GM04503 (cell line): ENCODE data around the gene CPT1B.
A peak's percentile ranks its signal among the peaks of the same experiment; 100 is the strongest.

ENCODE experiments used
- DNase-seq: peaks from one replicate; pipeline ENCODE4 v3.0.0-alpha.2; 2012; ENCODE audit warnings: low read depth

Gene CPT1B

DNA sequence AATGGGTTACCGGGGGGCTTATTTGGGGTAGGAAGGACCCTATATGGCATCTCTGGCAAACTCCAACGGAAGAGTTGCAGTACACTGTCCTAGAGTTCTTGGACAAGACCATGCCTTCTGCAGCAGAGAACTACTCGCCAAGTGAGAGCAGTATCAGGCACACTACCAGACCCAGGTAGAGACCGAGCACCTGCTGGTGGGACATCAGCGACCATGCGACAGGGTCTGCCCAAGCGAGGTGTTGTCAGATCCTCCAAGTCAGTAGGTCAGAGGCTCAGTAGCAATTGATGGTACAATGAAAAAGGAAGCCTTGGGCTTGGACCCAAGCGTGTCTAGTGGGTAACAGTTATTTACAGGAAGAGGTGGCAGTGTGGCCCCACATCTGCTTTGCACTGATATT is 7.6 kb upstream of the CPT1B start:
- no peak for DNase-seq

DNA sequence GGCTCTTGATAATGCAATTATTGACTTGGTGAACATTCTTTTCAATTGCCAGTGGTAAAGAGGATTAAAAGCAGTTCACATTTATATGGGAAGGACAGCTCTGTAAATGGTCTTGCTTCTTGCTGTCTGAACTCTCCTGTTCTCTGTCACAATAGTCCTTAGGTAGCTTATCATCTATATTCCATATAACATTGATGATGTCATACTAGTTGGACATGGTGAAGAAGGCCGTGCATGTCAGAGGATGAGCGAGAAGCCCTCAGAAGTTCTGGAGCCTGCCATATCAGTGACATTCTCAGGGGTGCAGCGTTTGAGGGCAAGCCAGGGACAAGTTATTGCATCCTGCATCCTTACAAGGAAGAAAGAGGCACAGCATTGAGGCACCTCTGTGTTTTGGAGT is 7.0 kb upstream of the CPT1B start:
- no peak for DNase-seq

DNA sequence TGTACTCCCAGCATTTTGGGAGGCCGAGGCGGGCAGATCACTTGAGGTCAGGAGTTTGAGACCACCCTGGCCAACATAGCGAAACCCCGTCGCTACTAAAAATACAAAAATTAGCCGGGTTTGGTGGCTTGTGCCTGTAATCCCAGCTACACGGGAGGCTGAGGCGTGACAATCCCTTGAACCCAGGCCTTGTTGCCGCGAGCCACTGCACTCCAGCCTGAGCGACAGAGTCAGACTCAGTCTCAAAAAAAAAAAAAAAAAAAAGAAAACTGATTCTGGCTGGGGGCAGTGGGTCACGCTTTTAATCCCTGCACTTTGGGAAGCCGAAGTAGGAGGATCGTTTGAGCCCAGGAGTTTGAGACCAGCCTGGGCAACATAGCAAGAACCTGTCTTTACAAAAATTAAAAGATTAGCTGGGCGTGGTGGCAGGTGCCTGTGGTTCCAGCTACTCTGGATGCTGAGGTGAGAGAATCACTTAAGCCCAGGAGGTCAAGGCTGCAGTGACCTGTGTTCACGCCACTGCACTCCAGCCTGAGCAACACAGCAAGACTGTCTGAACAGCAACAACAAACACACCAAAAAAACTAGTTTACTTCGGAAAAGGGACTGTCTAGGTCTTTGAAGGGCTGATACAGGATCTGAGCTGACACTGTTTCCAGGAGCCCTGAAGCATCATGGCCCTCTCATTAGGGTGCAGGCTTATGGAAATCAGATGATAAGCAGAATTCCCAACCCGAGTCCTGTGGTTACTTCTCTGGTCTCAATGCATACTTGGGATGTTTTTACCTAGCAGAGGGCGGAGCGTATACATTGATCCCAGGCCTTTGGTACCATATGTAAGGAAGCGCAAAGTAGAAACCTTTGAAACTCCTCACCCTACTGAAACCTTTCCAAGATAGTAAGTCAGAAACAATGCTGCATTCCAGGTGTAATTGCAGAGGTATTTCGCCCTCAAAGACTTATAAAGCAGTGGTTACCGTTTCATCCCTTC is 6.2 kb upstream of the CPT1B start:
- no peak for DNase-seq

DNA sequence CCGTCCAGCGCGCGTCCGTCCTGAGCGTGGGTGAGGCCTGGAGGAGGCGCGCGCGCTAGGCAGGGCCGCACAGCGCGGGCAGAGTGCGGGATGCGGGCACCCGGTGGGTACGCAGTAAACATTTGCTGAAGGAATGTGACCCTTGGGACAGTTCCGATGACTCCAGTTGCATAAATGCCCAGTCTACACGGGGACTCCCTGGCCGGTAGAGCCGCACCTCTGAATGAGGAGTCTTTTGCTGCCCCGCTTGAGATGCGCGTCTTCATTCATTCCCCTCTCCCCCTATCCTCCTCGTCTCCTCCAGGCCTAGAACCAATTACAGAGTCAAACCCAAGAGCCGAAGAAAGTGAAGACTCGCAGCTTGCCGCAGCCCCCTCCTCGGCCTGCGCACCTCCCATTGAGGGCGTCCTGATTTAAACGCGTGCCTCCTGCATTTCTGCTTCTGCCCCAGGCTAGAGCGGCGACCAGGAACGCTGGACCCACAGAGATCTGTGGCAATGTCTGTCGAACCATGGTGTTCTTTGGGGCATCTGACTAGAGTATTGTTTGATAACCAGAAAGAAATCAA is 5.2 kb upstream of the CPT1B start:
- DNase-seq = no peak

DNA sequence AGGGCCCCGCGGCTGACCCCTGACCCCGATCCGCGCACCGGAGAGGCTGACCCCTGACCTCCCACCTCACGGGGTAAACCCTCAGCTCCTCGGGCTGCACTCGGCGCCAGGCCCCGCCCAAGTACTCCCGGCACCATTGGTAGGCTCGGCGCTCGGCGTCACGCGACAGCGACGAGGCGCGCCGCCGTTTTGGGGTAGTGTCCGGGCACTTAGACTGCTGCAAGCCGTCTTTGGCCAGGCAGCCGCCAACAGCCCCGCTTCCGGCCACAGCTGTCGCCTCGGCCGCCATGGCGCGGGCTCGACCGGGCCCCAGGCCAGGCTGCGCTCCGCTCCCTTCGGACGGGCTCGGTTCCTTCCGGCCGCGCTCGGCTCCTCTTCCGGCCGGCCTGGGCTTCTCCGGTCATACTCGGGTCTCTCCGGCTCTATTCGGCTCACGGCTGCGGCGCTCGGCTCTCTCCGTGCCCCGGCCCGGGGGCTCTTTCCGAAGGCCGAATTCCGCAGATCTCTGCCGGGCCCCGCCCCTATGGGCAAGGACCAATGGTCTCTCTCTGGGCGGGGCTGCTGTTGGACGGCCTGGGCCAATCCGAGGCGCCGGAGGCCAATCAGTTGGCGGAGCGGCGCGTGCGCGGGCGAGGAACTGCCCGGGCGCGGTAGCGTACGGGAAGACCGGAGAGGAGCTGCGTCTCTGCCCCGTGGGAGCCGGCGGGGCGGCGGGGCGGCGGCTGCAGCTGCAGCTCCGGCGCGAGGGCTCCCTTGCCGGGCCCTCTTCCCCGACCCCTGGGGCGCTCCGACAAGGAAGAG is 4.5 kb upstream of the CPT1B start, which contains the start of gene CHKB:
Gene CHKB (minus strand): TSS at position 357 of the 801 bp plus-strand sequence. CDS start 68 bp downstream, at position 289.
- DNase-seq = peak; percentile 83

DNA sequence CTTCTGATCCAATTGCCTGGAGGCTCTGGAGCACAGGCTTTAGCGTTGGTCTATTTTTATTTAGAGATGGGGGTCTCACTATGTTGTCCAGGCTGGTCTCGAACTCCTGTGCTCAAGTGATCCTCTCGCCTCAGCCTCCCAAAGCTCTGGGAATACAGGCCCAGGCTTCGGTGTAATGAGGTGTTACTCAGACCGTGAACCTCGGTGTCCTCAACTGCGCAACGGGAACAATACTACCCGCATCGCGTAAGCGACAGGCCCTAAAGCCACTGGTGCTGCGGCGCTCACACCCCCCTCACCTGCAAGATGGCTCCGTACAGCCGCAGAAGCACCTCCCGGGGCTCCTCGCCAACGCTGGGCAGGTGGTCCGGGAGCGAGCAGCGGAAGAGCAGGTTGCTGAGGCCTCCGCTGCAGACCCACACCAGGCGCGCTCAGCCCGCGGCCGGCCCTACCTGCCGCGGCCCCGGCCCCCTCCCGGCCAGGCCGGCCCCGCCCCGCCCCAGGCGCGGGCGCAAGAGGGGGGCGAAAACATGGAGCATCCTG is 3.8 kb upstream of the CPT1B start:
- DNase-seq = no peak

DNA sequence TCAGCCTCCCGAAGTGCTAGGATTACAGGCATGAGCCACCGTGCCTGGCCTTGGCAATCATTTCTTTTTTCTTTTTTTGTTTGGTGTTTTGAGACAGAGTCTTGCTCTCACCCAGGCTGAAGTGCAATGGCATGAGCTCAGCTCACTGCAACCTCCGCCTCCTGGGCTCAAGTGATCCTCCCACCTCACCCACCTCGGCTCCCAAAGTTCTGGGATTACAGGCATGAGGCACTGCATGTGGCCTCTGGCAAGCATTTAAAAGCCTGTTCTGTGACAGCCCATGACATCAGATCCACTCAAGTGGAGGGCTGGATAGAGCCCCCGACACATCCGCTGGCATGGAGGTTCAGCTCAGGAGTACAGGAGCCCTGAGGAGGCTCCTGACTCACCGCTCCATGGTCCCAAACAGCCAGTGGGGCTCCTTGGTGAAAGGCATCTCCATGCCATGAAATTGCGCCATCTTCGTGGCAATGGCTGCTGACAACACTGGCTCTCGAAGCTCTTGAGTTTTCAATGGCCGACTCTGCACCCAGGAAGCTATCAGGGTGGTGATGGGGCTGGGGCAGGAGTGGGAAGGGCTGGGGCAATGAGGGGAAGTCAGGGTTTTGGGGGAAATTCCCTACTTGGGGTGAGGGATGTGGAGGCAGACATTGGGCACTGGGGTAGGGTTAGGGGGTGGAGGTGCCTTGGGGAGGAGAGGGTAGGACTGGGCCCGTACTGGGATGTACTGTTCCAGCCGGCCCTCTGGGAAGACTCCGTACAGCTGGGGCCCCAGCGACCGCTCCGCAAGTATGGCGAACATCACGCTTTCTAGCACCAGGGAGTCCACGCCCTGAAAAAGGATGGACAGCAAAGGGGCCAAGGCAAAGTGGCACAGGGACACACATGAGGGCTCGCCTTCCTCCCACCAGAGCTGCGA is 3.1 kb upstream of the CPT1B start:
- DNase-seq = no peak

DNA sequence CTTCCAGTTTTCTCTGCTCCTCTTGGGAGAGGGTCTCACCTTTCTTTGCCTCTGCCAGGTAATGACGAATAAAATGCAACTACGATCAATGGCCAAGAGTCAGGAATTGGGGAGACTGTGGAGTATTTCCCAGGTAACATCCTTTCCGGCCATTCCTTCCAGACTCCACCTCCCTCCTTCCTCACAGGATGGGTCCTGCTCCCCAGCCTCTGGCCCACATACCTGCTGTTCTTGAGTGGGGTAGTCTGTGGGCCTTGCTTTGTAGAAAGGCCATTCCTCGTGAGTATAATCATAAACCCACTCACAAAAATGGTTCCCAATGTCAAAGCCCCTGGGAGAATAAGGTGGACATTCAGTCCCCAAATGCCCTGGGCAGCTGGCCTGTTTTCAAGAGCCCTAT is 1.5 kb upstream of the CPT1B start:
- DNase-seq = no peak

DNA sequence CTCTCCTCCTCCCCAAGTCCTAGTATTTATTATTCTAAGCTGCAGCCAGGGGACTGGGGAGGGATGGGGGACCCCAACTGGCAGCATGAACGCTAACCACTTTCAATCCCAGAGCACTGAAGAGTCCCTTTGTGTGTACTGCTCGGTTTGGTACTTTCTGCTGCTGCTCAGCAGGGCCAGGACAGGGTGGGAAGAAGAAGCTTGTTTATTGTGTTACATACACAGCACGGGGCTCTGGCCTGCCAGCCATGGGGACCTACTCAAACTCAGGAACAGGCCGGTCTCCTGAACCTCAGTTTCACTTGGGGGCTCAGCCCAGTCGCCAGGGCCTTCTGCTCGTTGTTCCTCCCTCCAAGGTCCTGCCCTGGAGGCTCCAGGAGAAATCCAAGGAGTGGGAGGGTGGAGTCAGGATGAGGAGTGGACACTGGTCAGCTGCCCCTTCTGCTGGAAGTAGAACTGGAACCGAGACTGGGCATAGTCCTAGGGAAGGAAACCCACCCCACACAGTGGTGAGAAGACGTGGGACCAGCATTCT is 616 bp upstream of the CPT1B start:
- DNase-seq = no peak

DNA sequence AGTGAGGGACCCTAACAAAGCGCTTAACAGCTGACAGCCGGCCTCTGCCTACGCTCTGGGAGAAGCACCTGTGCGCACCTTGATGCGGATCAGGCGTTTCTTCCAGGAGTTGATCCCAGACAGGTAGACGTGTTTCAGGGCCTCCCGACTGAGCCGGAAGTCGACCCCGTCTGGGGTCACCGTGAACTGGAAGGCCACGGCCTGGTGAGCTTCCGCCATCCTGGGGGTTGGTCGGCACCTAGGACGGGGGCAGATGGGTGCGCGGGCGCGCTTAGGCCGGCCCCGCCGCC is 585 bp downstream of the CPT1B start:
- no peak for DNase-seq

DNA sequence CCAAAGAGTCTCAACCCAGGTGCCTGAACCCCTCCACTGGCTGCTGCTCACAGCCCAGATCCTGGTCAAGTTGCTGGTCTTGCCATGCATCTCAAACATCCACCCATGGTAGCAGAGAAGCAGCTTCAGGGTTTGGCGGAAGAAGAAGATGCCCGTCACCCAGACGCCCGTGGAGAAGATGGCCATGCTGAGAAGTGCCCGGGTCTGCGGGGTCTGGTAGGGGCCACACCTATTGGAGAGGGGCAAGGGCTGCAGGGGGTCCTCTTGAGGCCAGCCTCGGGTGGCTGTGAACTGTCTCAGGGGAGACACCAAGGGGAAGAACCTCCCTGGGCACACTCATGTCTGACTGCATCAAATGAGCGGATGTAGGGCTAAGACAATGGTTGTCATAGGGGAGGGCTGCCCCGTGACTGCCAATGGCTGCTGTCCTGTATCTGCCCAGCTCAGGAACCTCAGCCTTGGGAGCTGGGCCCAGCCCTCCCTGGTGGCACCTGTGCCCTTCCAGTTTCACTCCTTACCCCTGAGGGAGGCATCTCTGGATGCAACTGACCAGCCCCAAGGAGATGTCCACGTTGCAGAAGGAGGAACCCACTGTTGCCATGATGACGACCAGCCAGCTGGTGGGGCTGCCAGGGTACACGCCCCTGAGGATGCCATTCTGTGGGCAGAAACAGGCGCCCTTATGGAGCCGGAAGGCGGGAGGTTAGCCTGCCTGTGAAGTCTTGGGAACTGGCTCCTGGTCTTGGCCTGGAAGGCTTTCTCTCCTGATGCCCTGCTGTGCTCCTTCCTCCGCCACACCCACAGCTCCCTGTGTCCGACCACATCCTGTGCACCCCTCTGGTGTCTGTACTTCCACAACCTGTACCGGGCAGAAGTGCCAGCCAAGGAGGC is 1.2 kb downstream of the CPT1B start:
- no peak for DNase-seq

DNA sequence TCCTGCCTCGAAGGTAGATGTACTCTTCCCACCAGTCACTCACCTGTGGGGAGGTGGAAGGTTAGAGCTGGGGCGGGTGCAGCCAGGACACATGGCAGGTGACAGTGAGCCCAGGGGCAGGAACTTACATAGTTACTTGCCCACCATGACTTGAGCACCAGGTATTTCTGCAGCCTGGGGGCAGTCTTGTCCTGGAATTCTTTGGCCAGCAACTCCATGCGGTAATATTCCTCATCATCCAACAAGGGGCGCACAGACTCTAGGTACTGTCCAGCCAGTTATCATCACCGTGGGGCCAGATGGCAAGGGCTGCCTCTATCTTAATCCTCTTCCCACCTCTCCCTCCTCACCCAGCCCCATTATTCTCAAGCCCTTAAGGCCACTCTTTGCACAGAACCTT is 2.2 kb downstream of the CPT1B start:
- no peak for DNase-seq

DNA sequence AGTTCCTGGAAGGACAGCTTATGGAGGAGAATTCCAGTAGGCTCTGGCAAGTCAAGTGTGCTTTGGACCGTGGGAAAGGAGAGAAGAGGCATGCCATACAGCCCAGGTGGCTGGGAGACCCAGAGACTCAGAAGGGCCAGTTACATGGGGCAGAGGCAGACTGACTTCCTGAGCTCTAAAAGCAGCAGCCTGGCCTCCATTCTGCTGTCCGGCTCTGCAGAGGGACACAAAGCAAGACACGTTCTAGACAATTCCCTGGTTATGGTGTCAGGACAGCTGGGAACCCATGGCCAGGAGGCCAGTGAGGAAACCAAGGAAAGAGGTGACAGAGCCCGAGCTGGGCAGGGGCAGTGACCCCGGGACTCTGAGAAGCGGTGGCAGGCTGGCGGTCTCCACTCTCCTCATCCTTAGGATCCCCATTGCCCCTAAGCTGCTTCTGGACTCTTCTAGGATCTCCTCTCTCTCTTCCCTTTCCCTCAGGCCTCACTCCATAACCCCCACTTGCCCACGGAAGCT is 2.7 kb downstream of the CPT1B start:
- DNase-seq = no peak

DNA sequence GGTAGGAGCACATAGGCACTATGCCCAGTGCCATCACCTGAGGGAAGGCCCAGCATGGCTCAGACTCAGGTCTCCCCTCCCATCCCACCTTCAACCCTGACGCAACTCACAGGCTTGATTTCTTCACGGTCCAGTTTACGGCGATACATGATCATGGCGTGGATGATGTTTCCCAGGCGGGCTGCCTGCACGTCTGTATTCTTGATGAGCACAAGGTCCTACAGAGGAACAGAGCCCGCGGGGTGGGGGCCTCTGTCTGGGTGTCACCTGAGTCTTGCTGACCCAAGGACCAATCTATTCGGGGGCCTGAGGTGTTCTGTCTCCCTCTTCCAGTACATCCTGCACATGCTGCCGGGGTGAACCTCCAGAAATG is 3.9 kb downstream of the CPT1B start:
- no peak for DNase-seq

DNA sequence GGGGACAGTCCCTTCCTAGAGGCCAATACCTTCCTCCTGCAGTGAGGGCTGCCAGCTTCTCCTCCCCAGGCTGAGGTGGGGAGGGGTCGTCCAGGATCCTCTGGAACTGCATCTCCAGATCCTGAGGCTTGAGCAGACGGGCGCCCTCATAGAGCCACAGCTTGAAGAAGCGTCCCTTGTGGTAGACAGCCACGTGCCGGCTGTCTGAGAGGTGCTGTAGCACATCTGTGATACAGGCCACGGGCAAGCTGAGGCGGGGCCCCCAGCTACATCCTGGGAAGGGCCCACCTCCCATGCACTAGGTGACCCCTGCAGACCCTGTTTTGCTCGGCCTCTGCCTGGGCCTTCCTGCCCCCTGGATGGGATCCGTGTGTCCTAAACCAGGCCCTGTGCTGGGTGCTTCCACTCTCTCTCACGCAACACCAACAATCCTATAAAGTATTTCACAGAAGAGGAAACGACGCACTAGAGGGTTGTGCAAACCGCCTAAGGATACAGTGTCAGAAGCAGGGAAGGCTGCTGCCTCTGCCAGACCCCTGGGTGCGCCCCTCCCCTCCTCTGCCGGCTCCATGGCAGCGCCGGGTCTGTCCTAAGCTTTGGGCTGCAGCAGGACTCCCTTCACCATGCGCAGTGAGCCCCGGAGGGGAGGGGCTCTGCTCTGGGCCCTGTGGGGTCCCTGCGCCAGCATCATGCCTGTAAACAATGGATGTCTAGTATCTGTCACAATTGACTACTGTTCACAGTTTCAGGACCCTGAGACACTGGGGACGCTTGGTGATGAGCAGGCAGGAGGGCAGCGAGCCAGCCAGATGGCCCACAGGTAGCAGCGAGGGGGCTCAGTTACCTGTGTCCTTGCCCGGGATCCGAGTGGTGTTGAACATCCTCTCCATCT is 4.5 kb downstream of the CPT1B start:
- DNase-seq = no peak

DNA sequence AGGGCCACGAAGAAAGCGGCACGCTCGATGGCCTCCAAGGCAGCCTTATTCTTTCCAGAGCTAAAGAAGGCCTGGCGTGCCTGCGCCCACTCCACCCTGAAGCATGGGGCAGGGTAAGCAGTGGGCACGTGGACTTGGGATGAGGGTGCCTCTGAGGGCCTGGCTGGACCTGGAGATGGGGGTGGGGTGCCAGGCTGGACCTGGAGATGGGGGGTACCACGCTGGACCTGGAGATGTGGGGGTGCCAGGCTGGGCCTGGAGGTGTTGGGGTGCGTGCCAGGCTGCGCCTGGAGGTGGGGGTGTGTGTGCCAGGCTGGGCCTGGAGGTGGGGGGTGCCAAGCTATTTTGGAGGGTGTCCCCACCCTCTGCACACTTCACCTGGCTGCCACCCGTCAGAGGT is 5.3 kb downstream of the CPT1B start:
- no peak for DNase-seq

DNA sequence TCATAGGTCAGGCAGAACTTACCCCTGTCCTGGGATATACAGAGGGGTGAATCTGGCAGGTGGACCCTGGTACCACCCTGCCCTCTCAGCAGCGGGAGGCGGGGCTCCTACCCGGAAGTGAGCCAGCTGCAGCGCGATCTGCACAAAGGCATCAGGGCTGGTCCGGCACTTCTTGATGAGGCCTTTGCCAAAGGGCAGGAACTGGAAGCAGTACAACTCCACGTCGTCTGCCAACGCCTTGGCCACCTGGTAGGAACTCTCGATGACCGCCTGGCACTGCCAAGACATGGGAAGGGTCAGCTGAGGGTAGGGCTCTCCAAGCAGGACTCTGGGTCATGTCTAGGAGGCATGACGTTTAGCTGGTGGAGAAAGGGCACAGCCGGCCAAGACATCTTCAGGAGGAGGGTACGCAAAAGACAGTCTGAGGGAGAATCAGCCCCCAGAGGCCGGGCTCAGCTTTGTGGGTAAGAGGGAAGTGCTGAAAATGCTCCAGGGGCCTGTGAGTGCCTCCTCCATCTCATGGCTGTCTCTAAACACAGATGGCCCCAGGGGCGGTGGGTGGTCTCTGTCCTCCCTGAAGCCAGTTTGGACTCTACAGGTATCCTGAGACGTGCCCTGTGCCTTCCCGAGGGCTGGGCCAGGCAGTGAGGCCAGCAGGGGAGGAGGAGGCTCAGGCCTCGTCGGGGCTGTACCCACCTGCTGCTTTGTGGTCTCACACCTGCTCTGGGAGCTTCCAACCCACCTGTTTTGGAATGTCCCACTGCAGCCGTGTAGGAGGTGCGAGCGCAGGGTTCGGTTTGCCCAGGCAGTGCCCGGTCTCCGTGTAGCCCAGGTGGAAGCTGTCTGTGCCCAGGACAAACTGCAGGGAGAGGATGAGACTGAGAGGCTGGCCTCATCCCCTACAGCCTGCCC is 6.7 kb downstream of the CPT1B start:
- DNase-seq = no peak

DNA sequence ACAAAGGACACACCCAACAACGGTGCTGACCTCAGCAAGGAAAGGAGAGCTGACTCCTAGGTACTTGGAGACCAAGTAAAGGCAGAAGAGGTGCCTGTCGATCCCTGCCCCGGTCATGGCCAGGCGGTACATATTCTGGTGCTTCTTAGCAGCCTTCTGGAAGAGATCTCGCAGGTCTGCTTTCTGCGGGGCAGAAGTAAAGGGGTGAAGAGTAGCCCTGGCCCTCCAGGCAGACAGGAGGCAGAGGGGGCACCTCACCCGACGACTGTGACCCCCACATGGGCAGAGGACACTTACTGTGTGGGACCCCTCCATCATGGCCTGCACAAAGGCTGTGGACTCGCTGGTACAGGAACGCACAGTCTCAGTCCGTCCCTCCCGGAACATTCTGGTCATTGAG is 7.4 kb downstream of the CPT1B start:
- DNase-seq = no peak
